Kidney (tissue), 14 donors: ENCODE measurements around the gene PTCD3. TPM values are rescaled to one million over a fixed set of nuclear protein-coding genes. Genes with fewer than 3 reads are reported as not detected.

ENCODE experiments used
- DNase-seq, 5 donors: peaks; one replicate each; pipeline ENCODE4 v3.0.0-alpha.2; 2013 to 2020
- FAIRE-seq: peaks from 2 replicates; lab custom pipeline; 2012; peaks lifted over from hg19 to GRCh38; lab: Jason Lieb, UNC
- H3K27ac ChIP-seq, 2 donors: one replicate each; pipeline ENCODE4 v1.7.0; 2013; ENCODE audit warnings: low read depth in 2 of 2, low read length in 2 of 2, inconsistent platforms in 1 of 2
- H3K27me3 ChIP-seq: one replicate; pipeline ENCODE4 v1.7.1; 2013; ENCODE audit warnings: low read length, inconsistent platforms; ENCODE audit not compliant: control insufficient read depth, insufficient read depth
- H3K36me3 ChIP-seq, 3 donors: one replicate each; pipeline versions ENCODE4 v1.7.0 to v1.7.1; 2013; ENCODE audit warnings: low read length in 3 of 3, control low read depth in 1 of 3, inconsistent platforms in 1 of 3; ENCODE audit not compliant: insufficient read depth in 3 of 3, control insufficient read depth in 2 of 3
- H3K4me1 ChIP-seq, 3 donors: one replicate each; pipeline versions ENCODE4 v1.7.0 to v1.7.1; 2013; ENCODE audit warnings: low read length in 3 of 3, inconsistent platforms in 1 of 3, low read depth in 1 of 3; ENCODE audit not compliant: control insufficient read depth in 2 of 3, insufficient read depth in 2 of 3
- H3K4me3 ChIP-seq, 3 donors: one replicate each; pipeline versions ENCODE4 v1.7.0 to v1.8.1; 2013; ENCODE audit warnings: low read length in 3 of 3, control low read depth in 1 of 3, inconsistent platforms in 1 of 3
- H3K9ac ChIP-seq, 3 donors: one replicate each; pipeline versions ENCODE4 v1.7.0 to v1.7.1; 2013; ENCODE audit warnings: low read length in 3 of 3, control low read depth in 1 of 3, inconsistent platforms in 1 of 3
- H3K9me3 ChIP-seq, 3 donors: one replicate each; pipeline versions ENCODE4 v1.7.0 to v1.7.1; 2013; ENCODE audit warnings: low read length in 3 of 3, control low read depth in 1 of 3, inconsistent platforms in 1 of 3; ENCODE audit not compliant: control insufficient read depth in 2 of 3, insufficient read depth in 1 of 3
- CTCF ChIP-seq: IDR thresholded peaks from 3 replicates; pipeline ENCODE4 v1.5.1; 2012; ENCODE audit warnings: mild to moderate bottlenecking, moderate library complexity, borderline replicate concordance; ENCODE audit not compliant: insufficient read depth; ENCODE audit errors: extremely low read depth
- intact Hi-C: fragments of 100-400 bp; cut with DNase I; formaldehyde crosslinking; loops from one replicate; pipeline ENCODE4 v1.11.1; 2022
- polyA plus RNA-seq: library from polyadenylated mRNA; stranded (reverse); fragments of 350-450 nt; fragmentation: Illumina TruSeq; extraction: RNeasy Lipid Tissue Mini Kit (QIAGEN cat#74804); gene quantifications from one replicate; pipeline ENCODE4 v1.2.3, GENCODE V29; 2014; ENCODE audit warnings: low read depth, low replicate concordance; ENCODE audit not compliant: insufficient read depth
- total RNA-seq: library from RNA; stranded (reverse); fragmentation: NEBNext Ultra II Directional; extraction: Animal tissue kit (Norgen Biotek cat#: 25700); gene quantifications from one replicate; pipeline ENCODE4 v1.2.1, GENCODE V29; 2021
- donor health status: control.
- donor health status: control.
- donor health status: control.
- donor health status: control.
- donor health status: control.
- donor health status: DM: yes; HTN: yes; CAD: no.
- donor health status: Normal renal cell carcinoma (clear cell type).

Gene PTCD3
- total and polyA plus RNA-seq, 2 donors from 2014 or later = 34.1 to 78.9 TPM

- no peak for FAIRE-seq
- H3K27me3 ChIP-seq = no peaks in the 10 kb centered on the region
- DNase-seq = no peak
- peaks cover 0 to 39% (median 9%) of the 10 kb centered on the region in 3 donors for H3K36me3 ChIP-seq
- H3K9ac ChIP-seq = no peak overlapping the region
- H3K4me3 ChIP-seq = no peak overlapping the region
- no peak for TF ChIP-seq CTCF
- H3K27ac ChIP-seq = no peak overlapping the region
- H3K4me1 ChIP-seq = no peaks in the 10 kb centered on the region
- intact Hi-C loops = no loop called here
- H3K9me3 ChIP-seq = no peaks in the 10 kb centered on the region
Measured at GRCh38 chr2:86157009-86157556, 51.0 kb downstream of the PTCD3 start.

- intact Hi-C loops = no loop called here
- Histone ChIP-seq H3K4me3 (no peak overlapping the region), H3K4me1 (no peaks in the 10 kb centered on the region), H3K27me3 (no peaks in the 10 kb centered on the region), H3K27ac (no peak overlapping the region), H3K36me3 (peaks cover 0 to 46% (median 13%) of the 10 kb centered on the region in 3 donors), H3K9ac (no peak overlapping the region), H3K9me3 (no peaks in the 10 kb centered on the region)
- no peak for DNase-seq
- FAIRE-seq = no peak
- no peak for TF ChIP-seq CTCF
Measured at GRCh38 chr2:86158286-86158685, 52.3 kb downstream of the PTCD3 start.

GRCh38 chr2:86160156-86160952 lies 54.3 kb downstream of the PTCD3 start:
- H3K27ac ChIP-seq = no peak overlapping the region
- no peaks in the 10 kb centered on the region for H3K4me1 ChIP-seq
- peaks cover 2 to 45% (median 21%) of the 10 kb centered on the region in 3 donors for H3K36me3 ChIP-seq
- no peaks in the 10 kb centered on the region for H3K27me3 ChIP-seq
- DNase-seq = no peak
- H3K9me3 ChIP-seq = no peaks in the 10 kb centered on the region
- no peak overlapping the region for H3K9ac ChIP-seq
- intact Hi-C loops = no loop called here
- no peak for TF ChIP-seq CTCF
- no peak overlapping the region for H3K4me3 ChIP-seq
- FAIRE-seq = no peak
